Spleen (tissue), 7 donors: ENCODE measurements around the gene C9orf40.

Source experiments
- CTCF ChIP-seq, 11 experiments: fragments of 200-600 bp in 7 of 11; fragments of 450-650 bp in 4 of 11; sonication (generic) in 4 of 11; IDR thresholded peaks in 8 of 11; conservative IDR thresholded peaks in 3 of 11; 1 replicate in 7 of 11; 2 replicates in 4 of 11; pipeline versions ENCODE4 v1.4.0 to v1.8.0; 2016 to 2021; ENCODE audit warnings: antibody characterized with exemption in 11 of 11, inconsistent platforms in 4 of 11, mild to moderate bottlenecking in 1 of 11
- POLR2A ChIP-seq, 3 donors: fragments of 450-650 bp; IDR thresholded peaks; one replicate each; pipeline ENCODE4 v1.5.1; 2017; ENCODE audit warnings: antibody characterized with exemption in 3 of 3, mild to moderate bottlenecking in 1 of 3
- POLR2AphosphoS5 ChIP-seq, 3 donors: sonication (generic); formaldehyde crosslinking; IDR thresholded peaks; one replicate each; pipeline ENCODE4 v1.5.1; 2017; ENCODE audit warnings: antibody characterized with exemption in 3 of 3
- donor health status: DM: no; HTN: no; CAD: no; lungs with moderate emphysema.
- donor health status: DM: no; HTN: no; CAD: no.
- donor health status: DM: no; HTN: no; CAD: no.

- TF ChIP-seq POLR2AphosphoS5 (IDR thresholded peaks at IDR 0.05), result no peak
- TF ChIP-seq CTCF (IDR thresholded peaks at IDR 0.05 in 8 of 11, conservative IDR thresholded peaks at IDR 0.05 in 3 of 11), result no peak
- no peak for TF ChIP-seq POLR2A (IDR thresholded peaks at IDR 0.05)
Measured at GRCh38 chr9:74940600-74940999, 12.1 kb downstream of the C9orf40 start.
